Stimulated activated CD4-positive, alpha-beta T cell treated with anti-CD3 and anti-CD28 coated beads, Interleukin-12 subunit alpha, Interleukin-12 subunit beta, amount 100 ng/mL, for 24 hours (primary cell): ENCODE data around the gene MGAT4A.
"Not testable (repeated sequence)": the region's sequence is repeated elsewhere in the genome, so short reads cannot be mapped to it uniquely, and the experiment has no call there.

Experiments
- DNase-seq, 2 experiments: peaks; one replicate each; pipeline ENCODE4 v3.0.0-alpha.2; 2020; ENCODE audit warnings: low read depth in 2 of 2

MGAT4A gene

GRCh38 chr2:98702858-98703620 lies 27.9 kb downstream of the MGAT4A start:
- DNase-seq = no peak

GRCh38 chr2:98702127-98702802 lies 28.7 kb downstream of the MGAT4A start:
- DNase-seq = no peak

- DNase-seq = no peak
Observed at GRCh38 chr2:98701230-98701629, 29.7 kb downstream of the MGAT4A start.

GRCh38 chr2:98698896-98699295 lies 32.0 kb downstream of the MGAT4A start:
- DNase-seq = no peak

GRCh38 chr2:98697651-98698337 lies 33.1 kb downstream of the MGAT4A start:
- DNase-seq = no peak

GRCh38 chr2:98696200-98696599 lies 34.7 kb downstream of the MGAT4A start:
- no peak for DNase-seq

- no peak for DNase-seq
Observed at GRCh38 chr2:98695255-98695654, 35.7 kb downstream of the MGAT4A start.

- no peak for DNase-seq
Observed at GRCh38 chr2:98693477-98693876, 37.5 kb downstream of the MGAT4A start.

- no peak for DNase-seq
Observed at GRCh38 chr2:98692090-98693054, 38.6 kb downstream of the MGAT4A start.

GRCh38 chr2:98691303-98691702 lies 39.6 kb downstream of the MGAT4A start:
- no peak for DNase-seq

- DNase-seq = no peak
Observed at GRCh38 chr2:98685930-98686887, 44.7 kb downstream of the MGAT4A start.

- no peak for DNase-seq
Observed at GRCh38 chr2:98683728-98684127, 47.2 kb downstream of the MGAT4A start.

GRCh38 chr2:98676742-98677141 lies 54.2 kb downstream of the MGAT4A start:
- DNase-seq = no peak

- no peak for DNase-seq
Observed at GRCh38 chr2:98674233-98674964, 56.5 kb downstream of the MGAT4A start.

GRCh38 chr2:98669675-98670074 lies 61.3 kb downstream of the MGAT4A start:
- DNase-seq = no peak

GRCh38 chr2:98665677-98666076 lies 65.3 kb downstream of the MGAT4A start:
- no peak for DNase-seq

- DNase-seq = no peak
Observed at GRCh38 chr2:98664323-98664722, 66.6 kb downstream of the MGAT4A start.

- DNase-seq = no peak
Observed at GRCh38 chr2:98663511-98664090, 67.3 kb downstream of the MGAT4A start.

- not testable (repeated sequence) for DNase-seq
Observed at GRCh38 chr2:98659491-98659840, 71.5 kb downstream of the MGAT4A start.
